ENCODE results near the gene TBC1D22A. TPM values are rescaled to one million over a fixed set of nuclear protein-coding genes. Genes with fewer than 3 reads are reported as not detected.

The TBC1D22A gene
- polyA plus RNA-seq, 1 donor (not counting 4 experiments of a cell fraction or from before 2014, with no cell fraction given) = 20.9 TPM

GRCh38 chr22:47053726-47054141 is 291.3 kb downstream of the TBC1D22A start:
- dilution Hi-C loops (cut with MboI; ENCODE audit: extremely low pct_ligation_motif_present, low sequenced_read_pairs) = no loop called here
- H3K27me3 ChIP-seq (ENCODE audit: control insufficient read depth, extremely low read depth, insufficient read depth, low read length) = no peaks in the 10 kb centered on the region
- H2AFZ ChIP-seq (ENCODE audit: control insufficient read depth, low read length) = no peak overlapping the region
- no peaks in the 10 kb centered on the region for H3K4me1 ChIP-seq (ENCODE audit: control insufficient read depth, extremely low read depth, insufficient read depth, low read length)
- no peak overlapping the region for H3K9ac ChIP-seq (ENCODE audit: control insufficient read depth, extremely low read depth, insufficient read depth, low read length)
- H3K27ac ChIP-seq (ENCODE audit: control insufficient read depth, insufficient read depth, low read length) = no peak overlapping the region
- H3K9me3 ChIP-seq (ENCODE audit: control insufficient read depth, low read depth, low read length) = no peaks in the 10 kb centered on the region
- H3K9me1 ChIP-seq (ENCODE audit: control insufficient read depth, extremely low read depth, insufficient read depth, low read length) = no peaks in the 10 kb centered on the region
- H3K36me3 ChIP-seq (ENCODE audit: control insufficient read depth in 2 of 2, extremely low read depth in 1 of 2, insufficient read depth in 2 of 2, low read length in 2 of 2) = peaks cover 0 to 11% of the 10 kb centered on the region in 2 experiments
- H3K4me2 ChIP-seq (ENCODE audit: control insufficient read depth, extremely low read depth, insufficient read depth, low read depth, low read length) = no peak overlapping the region
- no peak overlapping the region for H3K4me3 ChIP-seq (ENCODE audit: control insufficient read depth in 2 of 3, extremely low read depth in 1 of 3, insufficient read depth in 2 of 3, low read depth in 1 of 3, low read length in 3 of 3)
- H4K20me1 ChIP-seq (ENCODE audit: control insufficient read depth, extremely low read depth, insufficient read depth, low read length) = peaks cover 4% of the 10 kb centered on the region
- DNase-seq (ENCODE audit: low read depth, low spot score) (no peak), FAIRE-seq (no peak)
- no peaks in the 10 kb centered on the region for H3K79me2 ChIP-seq (ENCODE audit: control insufficient read depth, insufficient read depth, low read length)
- TF ChIP-seq EZH2 (IDR thresholded peaks at IDR 0.05; ENCODE audit: low read length) = no peak
- no peak for TF ChIP-seq CTCF (optimal IDR thresholded peaks at IDR 0.05 in 1 of 3, IDR thresholded peaks at IDR 0.05 in 1 of 3, conservative IDR thresholded peaks at IDR 0.05 in 1 of 3; ENCODE audit: extremely low read depth in 1 of 3, insufficient read depth in 2 of 3, low read length in 3 of 3)

GRCh38 chr22:47054231-47055072 is 292.0 kb downstream of the TBC1D22A start:
- TF ChIP-seq EZH2 (IDR thresholded peaks at IDR 0.05; ENCODE audit: low read length) (no peak), CTCF (optimal IDR thresholded peaks at IDR 0.05 in 1 of 3, IDR thresholded peaks at IDR 0.05 in 1 of 3, conservative IDR thresholded peaks at IDR 0.05 in 1 of 3; ENCODE audit: extremely low read depth in 1 of 3, insufficient read depth in 2 of 3, low read length in 3 of 3) (no peak)
- Histone ChIP-seq H3K4me3 (ENCODE audit: control insufficient read depth in 2 of 3, extremely low read depth in 1 of 3, insufficient read depth in 2 of 3, low read depth in 1 of 3, low read length in 3 of 3) (no peak overlapping the region), H3K27ac (ENCODE audit: control insufficient read depth, insufficient read depth, low read length) (no peak overlapping the region), H3K9me1 (ENCODE audit: control insufficient read depth, extremely low read depth, insufficient read depth, low read length) (no peaks in the 10 kb centered on the region), H3K79me2 (ENCODE audit: control insufficient read depth, insufficient read depth, low read length) (no peaks in the 10 kb centered on the region), H2AFZ (ENCODE audit: control insufficient read depth, low read length) (no peak overlapping the region), H3K9me3 (ENCODE audit: control insufficient read depth, low read depth, low read length) (no peaks in the 10 kb centered on the region), H3K4me2 (ENCODE audit: control insufficient read depth, extremely low read depth, insufficient read depth, low read depth, low read length) (no peak overlapping the region), H3K36me3 (ENCODE audit: control insufficient read depth in 2 of 2, extremely low read depth in 1 of 2, insufficient read depth in 2 of 2, low read length in 2 of 2) (peaks cover 0 to 12% of the 10 kb centered on the region in 2 experiments), H3K9ac (ENCODE audit: control insufficient read depth, extremely low read depth, insufficient read depth, low read length) (no peak overlapping the region), H3K27me3 (ENCODE audit: control insufficient read depth, extremely low read depth, insufficient read depth, low read length) (no peaks in the 10 kb centered on the region), H3K4me1 (ENCODE audit: control insufficient read depth, extremely low read depth, insufficient read depth, low read length) (no peaks in the 10 kb centered on the region), H4K20me1 (ENCODE audit: control insufficient read depth, extremely low read depth, insufficient read depth, low read length) (peaks cover 4% of the 10 kb centered on the region)
- DNase-seq (ENCODE audit: low read depth, low spot score) = no peak
- dilution Hi-C loops (cut with MboI; ENCODE audit: extremely low pct_ligation_motif_present, low sequenced_read_pairs) = no loop called here
- no peak for FAIRE-seq

Measured in keratinocyte (primary cell).